ENCODE results near the gene RFX3. TPM values are rescaled to one million over a fixed set of nuclear protein-coding genes. Genes with fewer than 3 reads are reported as not detected.
A peak's percentile ranks its signal among the peaks of the same experiment; 100 is the strongest.

RFX3 gene
- total and polyA plus RNA-seq, 12 donors = 1.4 to 14.2 (median 5.5) TPM

DNA sequence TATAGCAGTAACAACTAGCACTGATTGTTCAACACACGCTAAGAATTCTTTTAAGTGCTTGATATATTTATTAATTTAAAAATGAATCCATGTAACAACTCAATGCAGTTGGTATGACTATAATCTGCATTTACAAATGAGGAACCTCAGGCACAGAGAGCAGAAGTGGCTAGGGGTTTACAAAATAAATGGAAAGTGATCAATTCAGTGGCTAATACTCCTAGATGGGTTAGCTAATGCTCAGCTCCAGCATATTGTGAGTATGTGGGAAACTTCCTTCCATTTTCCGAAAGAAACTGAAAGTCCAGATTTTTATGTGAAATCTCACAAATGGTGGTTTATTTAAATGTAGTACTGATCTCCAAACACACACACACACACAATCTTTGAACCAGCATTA lies 128.0 kb downstream of the RFX3 start:
- no peaks in the 10 kb centered on the region for H3K4me1 ChIP-seq (replicated peaks in 1 of 2)
- peak overlapping the region in 2 of 5 donors; percentile 36 to 48 for H3K27ac ChIP-seq
- 84 to 92% (median 86%) methylated on average over 2 of the region's 2 CpGs for WGBS, 4 donors
- no peaks in the 10 kb centered on the region for H3K9me3 ChIP-seq (replicated peaks in 1 of 3)
- H3K36me3 ChIP-seq (replicated peaks in 1 of 2) = no peaks in the 10 kb centered on the region
- DNase-seq = no peak
- intact Hi-C loops (cut with DNase I) = no loop called here
- H3K4me3 ChIP-seq = no peak overlapping the region
- TF ChIP-seq, protein P1, sequence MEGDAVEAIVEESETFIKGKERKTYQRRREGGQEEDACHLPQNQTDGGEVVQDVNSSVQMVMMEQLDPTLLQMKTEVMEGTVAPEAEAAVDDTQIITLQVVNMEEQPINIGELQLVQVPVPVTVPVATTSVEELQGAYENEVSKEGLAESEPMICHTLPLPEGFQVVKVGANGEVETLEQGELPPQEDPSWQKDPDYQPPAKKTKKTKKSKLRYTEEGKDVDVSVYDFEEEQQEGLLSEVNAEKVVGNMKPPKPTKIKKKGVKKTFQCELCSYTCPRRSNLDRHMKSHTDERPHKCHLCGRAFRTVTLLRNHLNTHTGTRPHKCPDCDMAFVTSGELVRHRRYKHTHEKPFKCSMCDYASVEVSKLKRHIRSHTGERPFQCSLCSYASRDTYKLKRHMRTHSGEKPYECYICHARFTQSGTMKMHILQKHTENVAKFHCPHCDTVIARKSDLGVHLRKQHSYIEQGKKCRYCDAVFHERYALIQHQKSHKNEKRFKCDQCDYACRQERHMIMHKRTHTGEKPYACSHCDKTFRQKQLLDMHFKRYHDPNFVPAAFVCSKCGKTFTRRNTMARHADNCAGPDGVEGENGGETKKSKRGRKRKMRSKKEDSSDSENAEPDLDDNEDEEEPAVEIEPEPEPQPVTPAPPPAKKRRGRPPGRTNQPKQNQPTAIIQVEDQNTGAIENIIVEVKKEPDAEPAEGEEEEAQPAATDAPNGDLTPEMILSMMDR (IDR thresholded peaks at IDR 0.05) = no peak
- TF ChIP-seq POLR2A (IDR thresholded peaks at IDR 0.05) = no peak
- H3K27me3 ChIP-seq = no peaks in the 10 kb centered on the region

DNA sequence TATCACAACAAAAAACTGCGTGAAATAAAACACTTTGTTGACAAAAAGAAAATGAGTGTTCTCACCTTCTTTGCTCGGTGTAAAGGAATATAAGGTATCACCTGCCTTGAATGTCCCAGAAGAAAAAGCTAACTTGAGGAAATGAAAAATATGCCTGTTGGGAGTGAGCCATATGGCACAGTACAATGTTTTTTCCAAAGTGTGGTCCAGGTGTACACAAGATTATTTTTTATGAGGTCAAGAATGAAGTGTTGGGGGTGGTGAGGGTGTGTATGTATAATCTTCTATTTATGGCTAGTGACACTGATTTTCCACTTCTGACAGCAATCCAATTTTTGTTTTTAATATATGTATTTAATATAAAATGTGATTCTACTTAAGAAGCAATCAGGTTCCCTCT lies 134.4 kb downstream of the RFX3 start:
- no peak for DNase-seq
- no peak overlapping the region for H3K4me3 ChIP-seq
- no peak overlapping the region for H3K27ac ChIP-seq
- H3K9me3 ChIP-seq (replicated peaks in 1 of 3) = no peaks in the 10 kb centered on the region
- intact Hi-C loops (cut with DNase I) = no loop called here
- H3K27me3 ChIP-seq = no peaks in the 10 kb centered on the region
- WGBS, 4 donors = 94 to 100% (median 98%) methylated on average over 2 of the region's 2 CpGs
- H3K36me3 ChIP-seq (replicated peaks in 1 of 2) = no peaks in the 10 kb centered on the region
- TF ChIP-seq, protein P1 (IDR thresholded peaks at IDR 0.05) = no peak
- TF ChIP-seq POLR2A (IDR thresholded peaks at IDR 0.05) = no peak
- H3K4me1 ChIP-seq (replicated peaks in 1 of 2) = no peaks in the 10 kb centered on the region

DNA sequence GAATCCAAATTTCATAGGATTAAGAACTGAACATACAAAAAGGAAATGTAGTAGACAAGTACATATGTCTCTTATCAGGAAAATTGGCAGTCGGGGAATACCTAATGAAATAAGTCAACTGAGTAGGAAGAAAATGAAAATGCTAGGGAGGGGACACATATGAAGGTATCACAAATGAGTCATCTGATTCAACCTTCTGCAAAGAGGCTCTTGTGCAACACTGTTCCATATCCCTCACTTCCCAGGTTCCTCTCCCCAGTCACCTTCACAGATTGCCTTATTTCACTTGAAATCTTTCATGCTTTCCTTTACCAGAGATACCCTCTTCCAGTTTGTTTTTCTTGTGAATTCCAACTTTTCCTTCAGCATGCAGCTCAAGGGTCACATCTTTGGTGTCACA lies 139.0 kb downstream of the RFX3 start:
- Histone ChIP-seq H3K27ac (no peak overlapping the region), H3K9me3 (replicated peaks in 1 of 3) (no peaks in the 10 kb centered on the region), H3K4me1 (replicated peaks in 1 of 2) (no peaks in the 10 kb centered on the region), H3K4me3 (no peak overlapping the region), H3K27me3 (no peaks in the 10 kb centered on the region), H3K36me3 (replicated peaks in 1 of 2) (no peaks in the 10 kb centered on the region)
- WGBS, 4 donors = 82 to 98% (median 86%) methylated on average over 1 of the region's 1 CpG
- intact Hi-C loops (cut with DNase I) = no loop called here
- TF ChIP-seq, protein P1 (IDR thresholded peaks at IDR 0.05) = no peak
- TF ChIP-seq POLR2A (IDR thresholded peaks at IDR 0.05) = no peak
- DNase-seq = no peak

DNA sequence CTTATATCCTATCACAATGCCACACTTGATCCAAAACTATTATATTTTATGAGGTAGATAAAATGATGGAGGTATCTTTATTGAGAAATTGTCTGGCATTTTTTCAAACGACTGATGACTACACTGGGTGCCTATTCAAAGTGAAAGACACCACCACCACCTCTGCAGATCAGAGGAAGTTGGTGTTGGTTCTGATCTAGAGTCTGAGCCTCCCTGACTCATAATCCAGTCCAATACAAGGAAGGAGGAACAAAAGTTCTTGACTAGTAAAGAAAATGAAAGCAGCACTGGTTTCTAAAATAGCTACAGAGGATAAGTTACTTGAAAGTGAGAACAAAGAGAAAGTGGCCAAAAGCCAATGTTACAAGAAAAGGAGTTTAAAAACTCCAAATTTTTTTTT lies 139.9 kb downstream of the RFX3 start:
- Histone ChIP-seq H3K27me3 (no peaks in the 10 kb centered on the region), H3K9me3 (replicated peaks in 1 of 3) (no peaks in the 10 kb centered on the region), H3K27ac (no peak overlapping the region), H3K4me3 (no peak overlapping the region), H3K4me1 (replicated peaks in 1 of 2) (no peaks in the 10 kb centered on the region), H3K36me3 (replicated peaks in 1 of 2) (no peaks in the 10 kb centered on the region)
- 76 to 89% (median 82%) methylated on average over 1 of the region's 1 CpG for WGBS, 4 donors
- DNase-seq = no peak
- TF ChIP-seq, protein P1 (IDR thresholded peaks at IDR 0.05) = no peak
- intact Hi-C loops (cut with DNase I) = no loop called here

Data from adrenal gland (tissue), 12 donors.